ENCODE results near the gene HSPA13. TPM values are rescaled to one million over a fixed set of nuclear protein-coding genes. Genes with fewer than 3 reads are reported as not detected.

The HSPA13 gene
- total RNA-seq, 2 donors from 2014 or later, result 19.9 to 27.6 TPM

DNA sequence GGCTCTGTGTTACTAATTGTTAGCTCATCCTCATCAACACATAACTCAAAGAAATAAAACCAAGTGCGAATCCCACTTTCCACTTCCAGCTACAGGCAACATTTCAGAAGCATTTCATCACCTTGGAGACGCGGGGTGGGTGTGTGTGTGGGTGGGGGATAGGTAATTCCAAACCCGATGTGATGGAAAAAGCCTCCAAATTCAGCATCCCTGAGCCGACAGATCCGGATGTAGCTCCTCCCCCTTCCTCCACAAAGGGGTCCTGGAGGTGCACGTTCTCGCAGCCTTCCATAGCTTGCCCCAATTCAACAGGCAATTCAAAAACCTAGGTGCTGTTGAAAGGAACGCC is 486 bp downstream of the HSPA13 start:
- no peaks in the 10 kb centered on the region for H3K9me3 ChIP-seq
- DNase-seq (ENCODE audit: low spot score) (no peak), ATAC-seq (ENCODE audit: insufficient number of reproducible peaks, low FRiP score, low read depth) (no peak)
- H3K27ac ChIP-seq, result peak overlapping the region; percentile 49 to 67
- TF ChIP-seq, protein P1, sequence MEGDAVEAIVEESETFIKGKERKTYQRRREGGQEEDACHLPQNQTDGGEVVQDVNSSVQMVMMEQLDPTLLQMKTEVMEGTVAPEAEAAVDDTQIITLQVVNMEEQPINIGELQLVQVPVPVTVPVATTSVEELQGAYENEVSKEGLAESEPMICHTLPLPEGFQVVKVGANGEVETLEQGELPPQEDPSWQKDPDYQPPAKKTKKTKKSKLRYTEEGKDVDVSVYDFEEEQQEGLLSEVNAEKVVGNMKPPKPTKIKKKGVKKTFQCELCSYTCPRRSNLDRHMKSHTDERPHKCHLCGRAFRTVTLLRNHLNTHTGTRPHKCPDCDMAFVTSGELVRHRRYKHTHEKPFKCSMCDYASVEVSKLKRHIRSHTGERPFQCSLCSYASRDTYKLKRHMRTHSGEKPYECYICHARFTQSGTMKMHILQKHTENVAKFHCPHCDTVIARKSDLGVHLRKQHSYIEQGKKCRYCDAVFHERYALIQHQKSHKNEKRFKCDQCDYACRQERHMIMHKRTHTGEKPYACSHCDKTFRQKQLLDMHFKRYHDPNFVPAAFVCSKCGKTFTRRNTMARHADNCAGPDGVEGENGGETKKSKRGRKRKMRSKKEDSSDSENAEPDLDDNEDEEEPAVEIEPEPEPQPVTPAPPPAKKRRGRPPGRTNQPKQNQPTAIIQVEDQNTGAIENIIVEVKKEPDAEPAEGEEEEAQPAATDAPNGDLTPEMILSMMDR (IDR thresholded peaks at IDR 0.05), result no peak
- H3K4me1 ChIP-seq (ENCODE audit: control insufficient read depth in 1 of 2, low read depth in 2 of 2), result peaks cover 15 to 29% of the 10 kb centered on the region in 2 donors
- no peaks in the 10 kb centered on the region for H3K27me3 ChIP-seq (replicated peaks; ENCODE audit: insufficient read depth)
- H3K4me3 ChIP-seq, result peak overlapping the region; percentile 80
- H3K36me3 ChIP-seq, result no peaks in the 10 kb centered on the region

DNA sequence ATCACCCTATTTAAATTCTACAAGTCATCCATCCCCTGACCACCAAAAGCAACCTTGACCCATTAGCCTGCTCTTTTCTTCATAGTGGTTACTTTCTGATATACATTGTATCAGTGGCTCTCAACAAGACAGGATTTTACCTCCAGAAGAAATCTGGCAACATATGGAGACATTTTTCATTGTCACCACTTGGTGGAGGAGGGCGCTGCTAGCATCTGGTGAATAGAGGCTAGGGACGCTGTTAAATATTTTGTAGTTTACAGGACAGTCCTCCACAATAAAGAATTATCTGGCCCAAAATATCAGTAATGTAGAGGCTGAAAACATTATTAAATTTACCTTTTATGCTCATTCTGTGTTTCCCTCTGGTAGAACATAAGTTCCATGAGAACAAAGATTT is 6.1 kb downstream of the HSPA13 start:
- no peaks in the 10 kb centered on the region for H3K27me3 ChIP-seq (replicated peaks; ENCODE audit: insufficient read depth)
- peaks cover 11 to 23% of the 10 kb centered on the region in 2 donors for H3K4me1 ChIP-seq (ENCODE audit: control insufficient read depth in 1 of 2, low read depth in 2 of 2)
- H3K4me3 ChIP-seq, result no peak overlapping the region
- DNase-seq (ENCODE audit: low spot score) (no peak), ATAC-seq (ENCODE audit: insufficient number of reproducible peaks, low FRiP score, low read depth) (no peak)
- no peaks in the 10 kb centered on the region for H3K9me3 ChIP-seq
- H3K36me3 ChIP-seq, result peaks cover 11% of the 10 kb centered on the region
- TF ChIP-seq, protein P1 (IDR thresholded peaks at IDR 0.05), result no peak
- no peak overlapping the region for H3K27ac ChIP-seq

DNA sequence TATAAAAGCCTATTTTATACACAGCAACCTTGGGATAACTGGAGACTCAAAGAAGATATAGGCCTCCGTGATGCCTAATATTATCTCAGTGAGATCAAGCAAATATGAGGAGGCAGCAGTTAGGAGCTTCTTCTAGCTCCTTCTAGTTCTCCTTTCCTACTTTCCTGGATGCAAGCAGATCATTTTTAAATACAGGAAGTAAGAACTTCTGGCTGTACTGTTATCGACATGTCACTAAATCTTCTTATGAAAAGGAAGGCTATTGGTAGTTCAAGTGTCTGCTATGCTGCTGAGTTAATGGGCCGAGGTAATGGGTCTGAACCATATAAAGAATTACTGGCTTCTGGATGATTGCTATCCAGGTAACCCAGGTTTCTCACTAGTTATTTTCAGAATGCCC is 15.9 kb downstream of the HSPA13 start:
- DNase-seq (ENCODE audit: low spot score), result no peak
- ATAC-seq (ENCODE audit: insufficient number of reproducible peaks, low FRiP score, low read depth), result no peak

DNA sequence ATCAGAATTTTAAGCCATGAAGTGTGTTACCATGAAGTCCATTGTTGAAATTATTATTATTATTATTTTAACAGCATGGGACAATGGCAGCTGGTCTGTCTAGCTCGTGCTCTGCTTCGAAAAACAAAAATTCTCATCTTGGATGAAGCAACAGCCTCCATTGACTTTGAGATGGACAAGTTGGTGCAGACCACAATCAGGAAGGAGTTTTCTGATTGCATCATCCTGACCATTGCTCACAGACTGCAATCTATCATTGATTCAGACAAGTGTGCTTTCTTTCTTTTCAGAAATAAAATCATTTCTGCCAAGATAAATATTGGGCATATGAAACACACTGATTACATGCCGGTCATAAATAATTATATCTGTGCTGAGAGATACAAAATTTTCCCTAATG is 21.0 kb downstream of the HSPA13 start:
- Histone ChIP-seq H3K9me3 (no peaks in the 10 kb centered on the region), H3K36me3 (no peaks in the 10 kb centered on the region), H3K4me3 (no peak overlapping the region), H3K4me1 (ENCODE audit: control insufficient read depth in 1 of 2, low read depth in 2 of 2) (no peaks in the 10 kb centered on the region), H3K27ac (no peak overlapping the region), H3K27me3 (replicated peaks; ENCODE audit: insufficient read depth) (no peaks in the 10 kb centered on the region)
- DNase-seq (ENCODE audit: low spot score), result no peak
- ATAC-seq (ENCODE audit: insufficient number of reproducible peaks, low FRiP score, low read depth), result no peak
- TF ChIP-seq, protein P1 (IDR thresholded peaks at IDR 0.05), result no peak

More for the DNA sequence above, 15.9 kb downstream of the HSPA13 start:
- Histone ChIP-seq H3K36me3 (no peaks in the 10 kb centered on the region), H3K9me3 (no peaks in the 10 kb centered on the region), H3K4me3 (no peak overlapping the region), H3K27ac (no peak overlapping the region), H3K27me3 (replicated peaks; ENCODE audit: insufficient read depth) (no peaks in the 10 kb centered on the region), H3K4me1 (ENCODE audit: control insufficient read depth in 1 of 2, low read depth in 2 of 2) (no peaks in the 10 kb centered on the region)
- TF ChIP-seq, protein P1 (IDR thresholded peaks at IDR 0.05), result no peak

DNA sequence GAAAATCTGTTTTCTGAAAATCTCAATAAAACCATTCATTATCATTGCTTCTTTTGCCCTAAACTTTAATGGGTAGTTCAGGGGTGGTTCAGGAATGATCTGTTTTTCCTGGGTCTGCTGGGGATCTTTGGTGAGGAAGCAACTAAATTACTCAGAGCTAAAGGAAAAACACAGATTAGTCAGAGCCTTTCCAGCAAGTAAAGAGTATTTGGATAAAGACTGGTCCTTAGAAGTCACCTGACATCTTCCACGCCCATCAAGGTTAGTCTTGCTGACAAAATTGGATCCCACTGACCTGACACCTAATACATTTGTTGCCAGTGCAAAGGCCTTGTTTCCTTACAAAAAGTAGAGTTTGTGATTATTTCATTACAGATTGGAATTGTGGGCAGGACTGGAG is 24.2 kb downstream of the HSPA13 start:
- no peak overlapping the region for H3K4me3 ChIP-seq
- no peak overlapping the region for H3K27ac ChIP-seq
- H3K4me1 ChIP-seq (ENCODE audit: control insufficient read depth in 1 of 2, low read depth in 2 of 2), result no peaks in the 10 kb centered on the region
- H3K27me3 ChIP-seq (replicated peaks; ENCODE audit: insufficient read depth), result no peaks in the 10 kb centered on the region
- ATAC-seq (ENCODE audit: insufficient number of reproducible peaks, low FRiP score, low read depth), result no peak
- no peak for DNase-seq (ENCODE audit: low spot score)
- no peaks in the 10 kb centered on the region for H3K36me3 ChIP-seq
- no peaks in the 10 kb centered on the region for H3K9me3 ChIP-seq
- TF ChIP-seq, protein P1 (IDR thresholded peaks at IDR 0.05), result no peak
